Fibroblast of the aortic adventitia (primary cell): Measurements from ENCODE around the gene FRMD1. TPM values are rescaled to one million over a fixed set of nuclear protein-coding genes. Genes with fewer than 3 reads are reported as not detected.
A peak's percentile ranks its signal among the peaks of the same experiment; 100 is the strongest.

Source experiments
- DNase-seq: peaks from one replicate; pipeline ENCODE4 v3.0.0-alpha.2; 2010; ENCODE audit warnings: low read depth
- H3K4me3 ChIP-seq: 2 replicates; pipeline ENCODE4 v1.5.1; 2011; ENCODE audit warnings: low read depth, mild to moderate bottlenecking, control low read depth, low read length, moderate library complexity
- total RNA-seq: library from RNA; depleted of rRNA; stranded (reverse); fragments of >200 nt; gene quantifications from 2 replicates; pipeline ENCODE4 v1.2.3, GENCODE V29; 2012; ENCODE audit warnings: low replicate concordance
- TF ChIP-seq, protein P1 (sequence below): IDR thresholded peaks from 2 replicates; pipeline ENCODE4 v1.5.1; 2011; ENCODE audit warnings: mild to moderate bottlenecking, low read length, control low read depth, inconsistent platforms; ENCODE audit not compliant: insufficient read depth

FRMD1 gene
- total RNA-seq, 1 donor = not detected

DNA sequence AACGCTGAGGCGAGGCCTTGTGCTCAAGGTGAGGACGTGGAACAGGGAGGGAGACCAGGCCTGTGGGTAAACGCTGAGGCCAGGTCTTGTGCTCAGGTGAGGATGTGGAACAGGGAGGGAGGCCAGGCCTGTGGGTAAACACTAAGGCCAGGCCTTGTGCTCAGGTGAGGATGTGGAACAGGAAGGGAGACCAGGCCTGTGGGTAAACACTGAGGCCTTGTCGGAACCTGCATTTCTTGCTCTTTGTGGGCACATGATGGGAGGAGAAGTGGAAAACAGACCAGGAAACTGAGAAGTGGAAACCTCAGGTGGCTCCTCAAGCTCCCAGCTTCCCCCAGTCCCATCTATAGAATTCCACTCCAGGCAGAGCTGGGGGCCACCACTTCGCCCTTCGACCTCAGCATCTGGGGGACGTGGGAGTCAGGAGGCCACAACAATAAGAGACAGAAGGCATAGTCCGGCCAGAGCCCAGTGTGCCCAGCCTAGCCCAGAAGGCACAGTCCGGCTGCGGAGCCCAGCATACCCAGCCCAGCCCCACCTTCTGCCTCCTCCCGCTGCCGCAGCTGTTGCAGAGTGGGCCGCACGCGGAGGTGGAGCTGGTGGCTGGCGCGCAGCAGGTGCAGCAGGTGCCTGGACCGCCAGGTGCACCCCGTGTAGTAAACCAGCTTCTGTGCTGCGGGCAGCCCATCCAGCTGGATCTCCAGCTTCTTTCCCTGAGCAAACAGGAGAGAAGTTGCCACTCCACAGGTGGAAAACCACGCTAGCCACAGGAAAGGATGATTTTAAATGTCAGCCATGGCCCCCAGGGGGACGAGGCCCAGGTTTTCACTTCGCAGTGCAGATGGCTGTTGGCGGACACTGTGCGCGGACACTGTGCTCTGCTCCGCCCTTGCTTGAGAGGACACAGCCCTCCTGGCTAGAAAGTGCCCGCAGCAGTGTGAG, 17.5 kb downstream of the FRMD1 start:
- DNase-seq = no peak
- no peak overlapping the region for H3K4me3 ChIP-seq
- TF ChIP-seq, protein P1, sequence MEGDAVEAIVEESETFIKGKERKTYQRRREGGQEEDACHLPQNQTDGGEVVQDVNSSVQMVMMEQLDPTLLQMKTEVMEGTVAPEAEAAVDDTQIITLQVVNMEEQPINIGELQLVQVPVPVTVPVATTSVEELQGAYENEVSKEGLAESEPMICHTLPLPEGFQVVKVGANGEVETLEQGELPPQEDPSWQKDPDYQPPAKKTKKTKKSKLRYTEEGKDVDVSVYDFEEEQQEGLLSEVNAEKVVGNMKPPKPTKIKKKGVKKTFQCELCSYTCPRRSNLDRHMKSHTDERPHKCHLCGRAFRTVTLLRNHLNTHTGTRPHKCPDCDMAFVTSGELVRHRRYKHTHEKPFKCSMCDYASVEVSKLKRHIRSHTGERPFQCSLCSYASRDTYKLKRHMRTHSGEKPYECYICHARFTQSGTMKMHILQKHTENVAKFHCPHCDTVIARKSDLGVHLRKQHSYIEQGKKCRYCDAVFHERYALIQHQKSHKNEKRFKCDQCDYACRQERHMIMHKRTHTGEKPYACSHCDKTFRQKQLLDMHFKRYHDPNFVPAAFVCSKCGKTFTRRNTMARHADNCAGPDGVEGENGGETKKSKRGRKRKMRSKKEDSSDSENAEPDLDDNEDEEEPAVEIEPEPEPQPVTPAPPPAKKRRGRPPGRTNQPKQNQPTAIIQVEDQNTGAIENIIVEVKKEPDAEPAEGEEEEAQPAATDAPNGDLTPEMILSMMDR = no peak

DNA sequence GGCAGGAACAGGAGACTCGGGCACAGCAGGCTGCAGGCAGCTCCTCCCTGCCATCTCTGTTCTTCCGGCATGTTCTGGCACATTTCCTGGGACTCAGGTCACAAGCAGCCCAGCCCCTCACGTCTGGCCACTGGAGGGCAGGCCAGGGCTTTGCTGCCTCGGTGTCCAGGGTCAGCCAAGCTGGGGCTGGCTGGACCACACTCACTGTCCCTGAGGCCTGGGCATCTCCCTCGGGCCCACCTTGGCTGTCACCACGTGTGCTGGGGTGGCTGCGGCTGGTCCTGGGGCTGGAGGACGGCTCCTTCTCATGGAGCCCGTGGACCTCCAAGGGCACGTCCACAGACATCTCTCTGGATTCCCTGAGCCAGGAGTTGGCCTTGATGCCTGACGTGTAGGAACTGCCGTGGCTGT, 18.5 kb downstream of the FRMD1 start:
- no peak overlapping the region for H3K4me3 ChIP-seq
- TF ChIP-seq, protein P1 = peak; percentile 54
- peak; percentile 59 for DNase-seq

DNA sequence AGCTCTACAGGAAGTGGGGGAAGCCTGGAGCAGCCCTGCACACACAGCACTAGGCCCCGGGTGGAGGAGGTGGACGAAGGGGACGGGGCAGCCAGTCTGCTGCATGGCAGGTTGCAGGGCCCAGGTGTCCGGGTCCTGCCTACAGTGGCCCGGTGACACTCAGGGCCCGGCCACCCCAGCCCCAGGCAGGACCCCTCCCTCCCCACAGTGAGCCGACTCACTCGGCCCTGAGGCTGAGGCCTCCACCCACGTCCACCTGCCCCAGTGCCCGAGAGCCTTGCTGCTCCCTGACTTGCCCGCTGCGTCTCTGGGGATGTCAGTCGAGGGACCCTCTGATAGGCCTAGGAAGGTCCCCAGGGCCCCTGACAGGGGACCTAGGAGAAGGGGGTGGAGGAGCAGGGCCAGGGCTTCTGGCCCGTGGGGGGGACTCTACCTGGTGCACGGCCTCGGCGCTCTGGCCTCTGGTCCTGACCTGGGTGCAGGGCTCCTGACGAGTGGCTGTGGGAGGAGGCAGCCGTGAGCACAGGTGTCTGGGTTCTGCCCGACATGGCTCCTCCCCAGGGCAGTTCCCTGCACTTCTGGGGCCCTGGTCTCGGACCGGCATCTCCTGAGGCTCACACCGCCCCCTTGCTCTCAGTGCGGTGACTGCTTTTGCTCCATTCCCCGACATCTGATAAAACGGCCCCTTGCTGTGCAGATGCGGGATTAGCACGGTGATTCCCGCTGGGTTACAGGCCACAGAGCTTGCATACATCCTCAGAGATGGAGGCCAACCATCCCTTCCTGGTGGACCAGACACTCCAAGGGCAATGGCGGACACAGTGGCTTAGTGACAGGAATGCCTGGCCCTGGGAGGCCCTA, 20.1 kb downstream of the FRMD1 start:
- H3K4me3 ChIP-seq = no peak overlapping the region
- DNase-seq = no peak
- TF ChIP-seq, protein P1 = no peak

DNA sequence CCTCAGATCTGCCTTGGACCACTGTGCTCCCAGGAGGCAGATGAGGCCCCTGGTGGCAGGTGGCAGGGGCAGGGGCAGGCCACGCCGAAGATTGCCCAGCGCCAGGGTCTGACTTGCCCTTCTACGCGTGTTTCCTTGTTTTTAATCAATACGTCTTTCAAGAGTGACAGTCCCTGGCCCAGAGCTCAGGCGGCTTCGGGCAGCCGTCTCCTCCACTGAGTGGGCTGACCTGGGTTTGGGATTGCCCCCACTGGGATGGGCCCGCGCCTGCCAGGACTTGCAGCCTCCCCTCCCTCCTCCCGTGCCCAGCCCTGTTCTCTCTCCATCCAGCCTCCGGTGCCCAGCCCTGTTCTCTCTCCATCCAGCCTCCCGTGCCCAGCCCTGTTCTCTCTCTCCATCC, 21.2 kb downstream of the FRMD1 start:
- no peak overlapping the region for H3K4me3 ChIP-seq
- TF ChIP-seq, protein P1 = no peak
- DNase-seq = no peak

DNA sequence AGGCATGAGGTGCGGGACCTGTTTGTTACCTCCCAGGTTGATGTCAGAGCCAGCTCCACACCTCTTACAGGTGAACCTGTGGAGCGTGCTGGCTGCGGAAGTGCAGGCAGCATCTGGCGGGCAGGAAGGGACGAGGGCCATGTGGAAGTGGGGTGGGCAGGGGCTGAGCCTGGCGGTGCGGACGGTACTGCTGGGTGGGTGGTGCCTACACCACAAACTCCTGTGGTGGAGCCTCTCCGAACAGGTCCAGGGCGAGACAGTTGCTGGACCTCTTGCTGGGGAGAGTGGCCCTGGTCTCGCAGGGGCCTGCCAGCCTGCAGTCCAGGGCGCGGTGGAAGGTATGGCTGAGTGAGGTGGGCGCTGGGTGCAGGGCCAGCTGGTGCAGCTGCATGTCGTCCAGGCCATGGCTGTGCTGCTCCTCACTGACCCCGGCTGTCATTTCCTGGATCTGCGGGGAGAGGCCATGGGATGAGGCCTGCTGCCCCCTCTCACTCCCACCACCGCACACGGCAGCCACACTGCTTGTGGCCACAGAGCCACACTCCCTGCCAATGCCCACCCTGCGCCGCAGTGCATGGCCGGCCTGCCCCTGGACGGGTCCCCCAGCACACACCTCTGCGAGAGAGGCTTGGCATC, 22.0 kb downstream of the FRMD1 start:
- no peak for DNase-seq
- no peak overlapping the region for H3K4me3 ChIP-seq
- TF ChIP-seq, protein P1 = no peak

DNA sequence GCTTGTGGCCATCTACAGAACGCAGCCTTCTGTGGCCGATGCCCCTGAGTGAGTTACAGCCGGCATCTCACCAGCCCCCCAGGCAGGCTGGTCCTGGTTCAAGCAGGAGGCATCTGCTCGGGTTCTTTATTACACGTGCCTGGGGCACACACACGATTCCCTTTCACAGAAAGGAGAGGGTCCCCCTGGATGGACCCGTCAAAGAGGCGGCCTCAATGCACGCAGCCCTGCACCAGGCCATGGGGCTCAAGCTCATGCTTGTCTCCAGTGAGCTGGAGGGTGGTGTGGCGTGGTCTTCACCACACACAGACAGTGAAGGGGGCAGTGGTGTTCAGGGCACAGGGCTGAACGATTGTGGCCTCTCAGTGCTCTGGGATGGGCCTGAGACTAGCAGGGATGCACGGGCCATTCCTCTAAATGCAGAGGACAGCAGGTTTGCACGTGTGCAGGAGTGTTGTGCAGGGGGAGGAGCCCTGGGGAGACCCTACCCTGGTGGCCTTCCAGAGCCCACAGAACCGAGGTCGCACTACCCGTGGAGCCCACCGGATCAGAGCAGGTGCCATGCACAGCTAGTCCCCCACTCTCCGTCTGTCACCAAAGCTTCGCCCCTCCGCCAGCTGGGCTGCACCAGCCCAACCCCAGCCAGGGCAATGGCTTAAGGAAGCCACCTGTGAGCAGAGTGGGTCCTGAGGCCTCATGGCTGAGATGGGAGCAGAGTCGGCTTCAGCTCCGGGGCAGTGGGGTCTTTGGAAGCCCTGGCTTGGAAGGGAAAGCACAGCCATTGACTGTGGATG, 23.1 kb downstream of the FRMD1 start:
- no peak overlapping the region for H3K4me3 ChIP-seq
- DNase-seq = no peak
- TF ChIP-seq, protein P1 = no peak
